GM12875 (cell line): ENCODE results near the gene TMEM127.
"Not testable (repeated sequence)": the region's sequence is repeated elsewhere in the genome, so short reads cannot be mapped to it uniquely, and the experiment has no call there.

Source experiments
- H3K4me3 ChIP-seq: one replicate; pipeline ENCODE4 v1.5.1; 2011; ENCODE audit warnings: low read depth, low read length, control low read depth
- TF ChIP-seq, protein P1 (sequence below): IDR thresholded peaks from 2 replicates; pipeline ENCODE4 v1.5.1; 2011; ENCODE audit warnings: low read depth, mild to moderate bottlenecking, control low read depth, inconsistent platforms, low read length, moderate library complexity, borderline replicate concordance; ENCODE audit not compliant: insufficient read depth

Gene TMEM127

DNA sequence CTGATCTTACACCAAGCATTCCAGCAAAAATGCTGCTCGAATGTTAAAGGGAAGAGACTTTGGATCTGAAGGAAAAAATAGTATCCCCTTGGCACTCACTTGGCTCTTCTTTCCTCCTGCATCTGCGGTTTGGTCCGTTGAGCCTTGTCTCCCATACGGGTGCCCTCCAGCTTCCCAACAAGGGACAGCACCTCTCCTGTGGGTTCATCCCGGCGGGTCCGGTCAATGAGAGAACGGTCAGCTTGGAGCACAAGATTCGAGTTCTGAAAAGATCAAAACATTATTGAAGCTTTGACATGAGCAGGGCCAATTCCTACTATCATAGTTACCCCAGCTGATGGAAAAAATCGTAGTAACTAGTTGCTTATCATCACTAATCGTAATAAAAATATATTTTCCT is 38.8 kb upstream of the TMEM127 start:
- TF ChIP-seq, protein P1, sequence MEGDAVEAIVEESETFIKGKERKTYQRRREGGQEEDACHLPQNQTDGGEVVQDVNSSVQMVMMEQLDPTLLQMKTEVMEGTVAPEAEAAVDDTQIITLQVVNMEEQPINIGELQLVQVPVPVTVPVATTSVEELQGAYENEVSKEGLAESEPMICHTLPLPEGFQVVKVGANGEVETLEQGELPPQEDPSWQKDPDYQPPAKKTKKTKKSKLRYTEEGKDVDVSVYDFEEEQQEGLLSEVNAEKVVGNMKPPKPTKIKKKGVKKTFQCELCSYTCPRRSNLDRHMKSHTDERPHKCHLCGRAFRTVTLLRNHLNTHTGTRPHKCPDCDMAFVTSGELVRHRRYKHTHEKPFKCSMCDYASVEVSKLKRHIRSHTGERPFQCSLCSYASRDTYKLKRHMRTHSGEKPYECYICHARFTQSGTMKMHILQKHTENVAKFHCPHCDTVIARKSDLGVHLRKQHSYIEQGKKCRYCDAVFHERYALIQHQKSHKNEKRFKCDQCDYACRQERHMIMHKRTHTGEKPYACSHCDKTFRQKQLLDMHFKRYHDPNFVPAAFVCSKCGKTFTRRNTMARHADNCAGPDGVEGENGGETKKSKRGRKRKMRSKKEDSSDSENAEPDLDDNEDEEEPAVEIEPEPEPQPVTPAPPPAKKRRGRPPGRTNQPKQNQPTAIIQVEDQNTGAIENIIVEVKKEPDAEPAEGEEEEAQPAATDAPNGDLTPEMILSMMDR, result no peak
- H3K4me3 ChIP-seq, result peak overlapping the region; percentile 63

DNA sequence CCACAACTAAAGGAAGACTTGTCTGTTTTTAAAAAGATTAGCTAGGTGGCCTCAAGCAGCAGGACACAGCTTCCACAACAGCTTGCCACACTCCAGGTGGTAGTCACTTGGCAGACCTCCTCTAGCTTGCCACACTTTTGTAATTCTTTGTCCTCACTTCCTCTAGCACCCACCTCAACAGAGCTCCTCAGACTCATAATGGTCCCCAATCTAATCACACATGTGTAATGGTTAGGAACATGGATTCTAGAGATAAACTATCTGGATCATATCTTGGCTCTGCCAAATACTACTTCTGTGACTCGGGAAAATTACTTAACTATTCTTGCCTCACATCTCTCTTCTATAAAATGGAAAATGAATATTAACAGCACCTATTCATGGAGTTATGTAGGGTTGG is 36.1 kb upstream of the TMEM127 start:
- TF ChIP-seq, protein P1, result no peak
- no peak overlapping the region for H3K4me3 ChIP-seq

DNA sequence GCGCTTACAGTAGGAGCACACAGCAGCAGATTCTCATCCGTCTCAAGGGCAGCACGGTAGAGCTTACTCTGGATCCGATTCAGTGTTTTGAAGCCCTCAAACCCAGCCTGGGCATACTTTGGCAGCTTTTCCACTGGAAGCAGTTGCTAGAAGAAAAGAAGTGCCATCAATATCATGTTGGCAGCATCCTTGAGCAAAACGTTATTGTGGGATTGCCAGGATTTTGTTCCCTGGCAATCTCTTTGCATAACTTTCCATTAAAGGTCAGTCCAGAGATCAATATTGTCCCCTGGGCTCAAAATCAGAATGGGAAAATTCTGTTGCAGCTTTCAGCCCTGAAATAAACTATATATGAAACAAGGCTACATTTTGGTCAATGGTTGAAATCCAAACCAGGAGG is 31.1 kb upstream of the TMEM127 start:
- no peak overlapping the region for H3K4me3 ChIP-seq
- TF ChIP-seq, protein P1, result no peak

DNA sequence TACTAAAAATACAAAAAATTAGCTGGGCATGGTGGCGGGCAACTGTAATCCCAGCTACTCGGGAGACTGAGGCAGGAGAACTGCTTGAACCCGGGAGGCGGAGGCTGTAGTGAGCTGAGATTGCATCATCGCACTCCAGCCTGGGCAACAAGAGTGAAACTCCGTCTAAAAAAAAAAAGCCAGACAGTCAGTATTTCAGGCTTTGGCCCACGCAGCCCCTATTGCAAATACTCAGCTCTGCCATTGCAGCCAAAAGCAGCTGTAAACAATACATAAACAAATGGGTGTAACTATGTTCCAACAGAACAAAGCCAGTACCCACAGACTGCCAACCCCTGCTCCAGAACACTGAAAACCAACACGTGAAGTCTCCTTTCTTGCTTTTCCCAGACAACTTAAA is 28.5 kb upstream of the TMEM127 start:
- not testable (repeated sequence) for H3K4me3 ChIP-seq

DNA sequence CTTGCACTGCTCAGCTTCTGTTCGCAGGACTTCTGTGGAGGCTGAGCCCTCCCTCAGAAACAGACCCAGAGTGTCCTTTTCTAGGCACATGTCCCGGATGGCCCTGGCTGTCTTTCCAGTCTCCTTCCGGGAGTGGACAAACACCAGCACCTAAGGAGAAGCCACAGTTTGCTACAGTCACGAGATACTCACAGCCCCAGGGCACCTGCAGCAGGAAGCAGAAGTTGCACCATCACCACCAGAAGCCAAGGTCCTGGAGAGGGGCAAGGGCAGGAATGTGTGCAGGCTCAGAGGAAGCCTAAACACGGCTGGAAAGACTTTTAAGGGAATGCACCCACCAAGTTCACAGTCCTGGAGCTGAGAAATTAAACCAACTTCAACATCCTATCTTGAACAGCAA is 26.0 kb upstream of the TMEM127 start:
- H3K4me3 ChIP-seq, result no peak overlapping the region
- TF ChIP-seq, protein P1, result no peak

DNA sequence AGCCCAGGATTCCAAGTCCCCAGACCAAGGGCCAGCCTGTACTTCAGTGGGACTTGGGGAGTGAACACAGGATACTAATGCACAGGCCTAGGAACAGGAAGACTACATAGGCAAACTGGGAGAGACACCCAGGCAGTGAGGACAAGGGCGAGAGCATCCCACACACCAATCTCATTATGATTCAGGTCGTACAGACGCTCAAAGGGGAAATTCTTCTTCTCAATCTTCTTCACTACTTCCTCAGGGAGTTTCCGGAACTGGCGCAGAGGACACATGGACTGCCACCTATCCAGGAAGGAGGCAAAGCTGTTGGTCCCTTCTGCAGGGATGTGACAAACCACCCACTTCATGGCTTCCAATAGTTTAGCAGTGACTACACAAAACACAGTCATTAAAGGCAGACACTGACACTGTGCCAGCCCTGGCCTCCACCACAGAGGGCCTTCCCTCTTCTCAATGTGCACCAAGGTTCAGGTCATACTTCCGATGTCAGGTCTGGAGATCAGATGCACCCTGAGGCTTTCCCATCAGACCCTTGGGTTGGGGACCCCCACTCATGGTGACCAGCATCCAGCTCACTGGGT is 21.6 kb upstream of the TMEM127 start:
- H3K4me3 ChIP-seq, result no peak overlapping the region

DNA sequence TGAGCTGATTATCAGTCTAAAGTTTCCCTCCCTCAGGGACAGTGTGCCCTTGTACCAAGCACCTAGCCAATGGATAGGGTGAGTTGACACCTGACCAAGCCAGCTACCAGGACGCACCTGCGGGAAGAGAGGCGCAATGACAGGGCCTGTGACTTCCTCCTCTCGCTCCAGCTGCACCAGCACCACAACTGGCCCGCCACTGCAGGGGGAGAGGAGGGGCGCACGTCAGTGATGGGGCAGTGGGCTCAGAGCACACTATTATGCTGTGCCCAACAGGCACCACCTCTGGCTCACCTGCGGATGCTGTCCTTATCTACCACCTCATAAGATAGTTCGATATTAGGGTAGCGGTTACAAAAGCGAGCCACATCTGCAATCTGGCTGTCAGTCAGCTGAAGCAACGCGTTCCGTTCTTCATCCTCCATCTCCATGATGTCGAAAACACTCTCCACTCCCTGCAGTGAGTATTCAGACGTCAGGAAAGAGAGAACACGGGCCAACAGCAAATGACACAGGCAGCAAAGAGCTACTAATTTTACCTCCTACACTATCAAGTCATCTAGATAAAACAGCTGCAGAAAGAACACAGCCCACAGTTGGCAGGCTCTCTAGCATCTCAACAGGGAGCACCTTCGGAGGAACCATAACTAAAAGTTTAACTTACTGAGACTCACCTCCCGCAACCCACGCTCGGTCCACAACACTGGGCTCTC is 11.1 kb upstream of the TMEM127 start:
- TF ChIP-seq, protein P1, result no peak
- H3K4me3 ChIP-seq, result no peak overlapping the region

More for the DNA sequence above, 21.6 kb upstream of the TMEM127 start:
- TF ChIP-seq, protein P1, result no peak
